ACC112 (cell line): ENCODE results near the gene IRAK3.
"Not testable (repeated sequence)": the region's sequence is repeated elsewhere in the genome, so short reads cannot be mapped to it uniquely, and the experiment has no call there.

Experiments
- H2AFZ ChIP-seq: fragments of 200-600 bp; sonication (generic); one replicate; pipeline ENCODE4 v1.6.0; 2017; ENCODE audit warnings: antibody characterized with exemption, low read length; ENCODE audit not compliant: unreplicated experiment
- H3K27ac ChIP-seq: fragments of 200-600 bp; sonication (generic); 2 replicates; pipeline ENCODE4 v1.5.1; 2014; ENCODE audit warnings: low read depth, mild to moderate bottlenecking, antibody characterized with exemption, low read length, moderate library complexity
- H3K27me3 ChIP-seq: fragments of 200-600 bp; sonication (generic); 2 replicates; pipeline ENCODE4 v1.6.1; 2014; ENCODE audit warnings: mild to moderate bottlenecking, antibody characterized with exemption, low read length, moderate library complexity, mixed read lengths; ENCODE audit not compliant: insufficient read depth
- H3K36me3 ChIP-seq: fragments of 200-600 bp; sonication (generic); 2 replicates; pipeline ENCODE4 v1.6.1; 2016; ENCODE audit warnings: mild to moderate bottlenecking, antibody characterized with exemption, low read length, moderate library complexity, mixed read lengths; ENCODE audit not compliant: insufficient read depth
- H3K4me1 ChIP-seq: fragments of 200-600 bp; sonication (generic); one replicate; pipeline ENCODE4 v1.6.1; 2016; ENCODE audit warnings: low read length, mixed read lengths; ENCODE audit not compliant: insufficient read depth, unreplicated experiment, control insufficient read depth
- H3K4me3 ChIP-seq: fragments of 200-600 bp; sonication (generic); 2 replicates; pipeline ENCODE4 v1.5.1; 2014; ENCODE audit warnings: mild to moderate bottlenecking, low read depth, low read length
- H3K79me2 ChIP-seq: fragments of 200-600 bp; sonication (generic); one replicate; pipeline ENCODE4 v1.6.0; 2016; ENCODE audit warnings: low read length; ENCODE audit not compliant: control insufficient read depth, unreplicated experiment, insufficient read depth

Gene IRAK3

GRCh38 chr12:66170606-66171005, 18.4 kb upstream of the IRAK3 start:
- H3K27ac ChIP-seq: peak overlapping the region; percentile 97; the same call in 1 of the 2 replicates
- H3K36me3 ChIP-seq: peaks cover 20% of the 10 kb centered on the region; the same call in 1 of the 2 replicates
- no peaks in the 10 kb centered on the region for H3K27me3 ChIP-seq
- H2AFZ ChIP-seq: no peak overlapping the region
- peak overlapping the region; percentile 94 for H3K4me3 ChIP-seq
- H3K4me1 ChIP-seq: peaks cover 16% of the 10 kb centered on the region
- H3K79me2 ChIP-seq: peaks cover 30% of the 10 kb centered on the region

- not testable (repeated sequence) for H3K36me3 ChIP-seq
These were observed 14.4 kb upstream of the IRAK3 start for GRCh38 chr12:66174391-66175325.

GRCh38 chr12:66176105-66176900, 12.7 kb upstream of the IRAK3 start:
- no peaks in the 10 kb centered on the region for H3K36me3 ChIP-seq
- H3K4me1 ChIP-seq: peaks cover 3% of the 10 kb centered on the region
- H3K27me3 ChIP-seq: no peaks in the 10 kb centered on the region
- H2AFZ ChIP-seq: no peak overlapping the region
- no peak overlapping the region for H3K27ac ChIP-seq
- H3K4me3 ChIP-seq: no peak overlapping the region
- H3K79me2 ChIP-seq: no peaks in the 10 kb centered on the region

More at GRCh38 chr12:66174391-66175325, 14.4 kb upstream of the IRAK3 start:
- not testable (repeated sequence) for H3K27me3 ChIP-seq, H3K79me2 ChIP-seq, H2AFZ ChIP-seq, H3K4me1 ChIP-seq, H3K4me3 ChIP-seq, H3K27ac ChIP-seq

- Histone ChIP-seq H3K27me3 (no peaks in the 10 kb centered on the region), H3K27ac (no peak overlapping the region), H3K4me1 (no peaks in the 10 kb centered on the region), H3K79me2 (no peaks in the 10 kb centered on the region), H3K4me3 (no peak overlapping the region), H3K36me3 (no peaks in the 10 kb centered on the region), H2AFZ (no peak overlapping the region)
These were observed 6.1 kb upstream of the IRAK3 start for GRCh38 chr12:66182956-66183355.

GRCh38 chr12:66184822-66185221, 4.2 kb upstream of the IRAK3 start:
- not testable (repeated sequence) for H3K4me3 ChIP-seq, H3K27me3 ChIP-seq, H3K4me1 ChIP-seq, H3K79me2 ChIP-seq, H2AFZ ChIP-seq, H3K27ac ChIP-seq, H3K36me3 ChIP-seq

GRCh38 chr12:66187036-66187435, 2.0 kb upstream of the IRAK3 start:
- Histone ChIP-seq H2AFZ (no peak overlapping the region), H3K27me3 (no peaks in the 10 kb centered on the region), H3K4me1 (peaks cover 14% of the 10 kb centered on the region), H3K79me2 (peaks cover 31% of the 10 kb centered on the region), H3K36me3 (no peaks in the 10 kb centered on the region), H3K4me3 (no peak overlapping the region), H3K27ac (no peak overlapping the region)

GRCh38 chr12:66187821-66188220, 1.2 kb upstream of the IRAK3 start:
- H3K27me3 ChIP-seq: no peaks in the 10 kb centered on the region
- H3K79me2 ChIP-seq: peaks cover 36% of the 10 kb centered on the region
- no peak overlapping the region for H2AFZ ChIP-seq
- no peaks in the 10 kb centered on the region for H3K36me3 ChIP-seq
- no peak overlapping the region for H3K4me3 ChIP-seq
- H3K27ac ChIP-seq: no peak overlapping the region
- H3K4me1 ChIP-seq: peaks cover 14% of the 10 kb centered on the region

GRCh38 chr12:66189486-66189843, 451 bp downstream of the IRAK3 start:
- Histone ChIP-seq H3K36me3 (0 out of 2 replicates have a peak, but pooled peaks cover 2% of the 10 kb centered on the region), H3K27me3 (no peaks in the 10 kb centered on the region), H2AFZ (peak overlapping the region; percentile 94), H3K27ac (peak overlapping the region; percentile 85), H3K4me1 (peaks cover 14% of the 10 kb centered on the region), H3K79me2 (peaks cover 51% of the 10 kb centered on the region), H3K4me3 (peak overlapping the region; percentile 97)

- no peaks in the 10 kb centered on the region for H3K27me3 ChIP-seq
These were observed 875 bp downstream of the IRAK3 start for GRCh38 chr12:66189889-66190288.

GRCh38 chr12:66190519-66191370, 1.7 kb downstream of the IRAK3 start:
- H2AFZ ChIP-seq: no peak overlapping the region
- H3K4me1 ChIP-seq: peaks cover 14% of the 10 kb centered on the region
- no peaks in the 10 kb centered on the region for H3K27me3 ChIP-seq

More at GRCh38 chr12:66189889-66190288, 875 bp downstream of the IRAK3 start:
- Histone ChIP-seq H2AFZ (peak overlapping the region; percentile 94), H3K4me3 (peak overlapping the region; percentile 97), H3K36me3 (0 out of 2 replicates have a peak, but pooled peaks cover 2% of the 10 kb centered on the region), H3K4me1 (peaks cover 14% of the 10 kb centered on the region), H3K27ac (peak overlapping the region; percentile 85), H3K79me2 (peaks cover 52% of the 10 kb centered on the region)

More at GRCh38 chr12:66190519-66191370, 1.7 kb downstream of the IRAK3 start:
- H3K36me3 ChIP-seq: 0 out of 2 replicates have a peak, but pooled peaks cover 2% of the 10 kb centered on the region
- peaks cover 59% of the 10 kb centered on the region for H3K79me2 ChIP-seq
- H3K4me3 ChIP-seq: peak overlapping the region; percentile 97
- H3K27ac ChIP-seq: peak overlapping the region; percentile 85
